Measurements from ENCODE around the gene LIPI.
"Not testable (repeated sequence)": the region's sequence is repeated elsewhere in the genome, so short reads cannot be mapped to it uniquely, and the experiment has no call there.

Gene LIPI

GRCh38 chr21:14078746-14079375, 131.9 kb downstream of the LIPI start:
- Histone ChIP-seq H3K4me3 (ENCODE audit: low read length) (no peak overlapping the region), H2AFZ (ENCODE audit: low read depth, low read length) (no peak overlapping the region), H3K36me3 (ENCODE audit: insufficient read depth, low read length) (peaks cover 2% of the 10 kb centered on the region), H3K27me3 (ENCODE audit: insufficient read depth, low read length) (no peaks in the 10 kb centered on the region), H3K4me1 (ENCODE audit: insufficient read depth, low read length) (peaks cover 13% of the 10 kb centered on the region), H3K9me3 (ENCODE audit: low read length) (peaks cover 8% of the 10 kb centered on the region)

- Histone ChIP-seq H3K27me3 (ENCODE audit: insufficient read depth, low read length) (no peaks in the 10 kb centered on the region), H3K4me3 (ENCODE audit: low read length) (no peak overlapping the region), H3K4me1 (ENCODE audit: insufficient read depth, low read length) (peaks cover 13% of the 10 kb centered on the region), H3K9me3 (ENCODE audit: low read length) (peaks cover 7% of the 10 kb centered on the region), H3K36me3 (ENCODE audit: insufficient read depth, low read length) (peaks cover 4% of the 10 kb centered on the region), H2AFZ (ENCODE audit: low read depth, low read length) (no peak overlapping the region)
Measured at GRCh38 chr21:14076143-14076806, 134.5 kb downstream of the LIPI start.

GRCh38 chr21:14075346-14076142, 135.2 kb downstream of the LIPI start:
- Histone ChIP-seq H3K36me3 (ENCODE audit: insufficient read depth, low read length) (peaks cover 8% of the 10 kb centered on the region), H3K9me3 (ENCODE audit: low read length) (peaks cover 11% of the 10 kb centered on the region), H3K4me3 (ENCODE audit: low read length) (no peak overlapping the region), H3K4me1 (ENCODE audit: insufficient read depth, low read length) (peaks cover 6% of the 10 kb centered on the region), H3K27me3 (ENCODE audit: insufficient read depth, low read length) (no peaks in the 10 kb centered on the region), H2AFZ (ENCODE audit: low read depth, low read length) (no peak overlapping the region)

- Histone ChIP-seq H3K36me3 (ENCODE audit: insufficient read depth, low read length) (peaks cover 15% of the 10 kb centered on the region), H2AFZ (ENCODE audit: low read depth, low read length) (no peak overlapping the region), H3K4me3 (ENCODE audit: low read length) (no peak overlapping the region), H3K27me3 (ENCODE audit: insufficient read depth, low read length) (no peaks in the 10 kb centered on the region), H3K9me3 (ENCODE audit: low read length) (peaks cover 11% of the 10 kb centered on the region), H3K4me1 (ENCODE audit: insufficient read depth, low read length) (no peaks in the 10 kb centered on the region)
Measured at GRCh38 chr21:14074177-14074576, 136.6 kb downstream of the LIPI start.

DNA sequence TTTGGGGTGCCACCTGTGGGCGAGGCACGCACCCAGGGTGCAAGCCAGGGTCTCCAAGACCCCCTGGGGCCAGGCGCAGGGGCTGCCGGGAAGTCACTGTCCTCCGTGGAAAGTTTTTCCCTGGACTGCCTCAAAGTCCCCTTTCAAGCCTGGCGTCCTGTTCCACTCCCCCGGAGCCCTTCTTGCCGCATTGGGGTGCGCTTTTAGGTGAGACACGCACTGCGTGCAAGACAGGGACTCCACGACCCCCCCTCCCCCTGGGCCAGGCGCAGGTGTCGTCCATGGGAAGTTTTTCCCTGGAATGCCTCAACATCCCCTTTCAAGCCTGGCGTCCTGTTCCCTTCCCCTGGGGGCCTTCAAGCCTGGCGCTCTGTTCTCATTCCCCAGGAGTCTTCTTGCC, 137.1 kb downstream of the LIPI start:
- Histone ChIP-seq H3K4me3 (ENCODE audit: low read length) (no peak overlapping the region), H3K9me3 (ENCODE audit: low read length) (peaks cover 11% of the 10 kb centered on the region)

DNA sequence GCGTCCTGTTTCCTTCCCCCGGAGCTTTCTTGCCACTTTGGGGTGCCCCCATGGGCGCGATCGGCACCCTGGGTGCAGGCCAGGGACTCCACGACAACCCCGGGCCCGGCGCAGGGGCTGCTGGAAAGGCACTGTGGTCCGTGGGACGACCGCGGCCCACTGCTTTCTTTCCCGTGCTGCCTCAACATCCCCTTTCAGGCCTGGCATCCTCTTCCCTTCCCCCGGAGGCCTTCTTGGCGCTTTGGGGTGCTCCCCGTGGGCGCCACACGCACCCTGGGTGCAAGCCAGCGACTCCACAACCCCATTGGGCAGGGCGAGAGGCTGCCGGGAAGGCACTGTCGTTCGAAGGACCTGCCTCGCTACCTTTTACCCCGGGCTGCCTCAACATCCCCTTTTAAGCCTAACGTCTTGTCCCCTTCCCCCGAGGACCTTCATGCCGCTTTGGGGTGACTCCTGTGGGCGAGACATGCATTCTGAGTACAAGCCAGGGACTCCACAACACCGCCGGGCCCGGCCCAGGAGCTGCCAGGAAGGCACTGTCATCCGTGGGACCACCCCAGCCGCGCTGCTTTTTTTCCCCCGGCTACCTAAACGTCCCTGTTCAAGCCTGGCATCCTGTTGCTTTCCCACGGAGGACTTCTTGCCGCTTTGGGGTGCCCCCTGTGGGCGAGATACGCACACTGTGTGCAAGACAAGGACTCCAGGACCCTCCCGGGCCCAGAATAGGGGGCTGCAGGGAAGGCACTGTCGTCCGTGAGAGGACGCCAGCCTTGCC, 137.8 kb downstream of the LIPI start:
- Histone ChIP-seq H3K4me3 (ENCODE audit: low read length) (no peak overlapping the region), H3K27me3 (ENCODE audit: insufficient read depth, low read length) (no peaks in the 10 kb centered on the region), H3K4me1 (ENCODE audit: insufficient read depth, low read length) (no peaks in the 10 kb centered on the region), H3K36me3 (ENCODE audit: insufficient read depth, low read length) (peaks cover 15% of the 10 kb centered on the region), H3K9me3 (ENCODE audit: low read length) (peaks cover 11% of the 10 kb centered on the region), H2AFZ (ENCODE audit: low read depth, low read length) (no peak overlapping the region)

More for the DNA sequence above, 137.1 kb downstream of the LIPI start:
- Histone ChIP-seq H2AFZ (ENCODE audit: low read depth, low read length) (no peak overlapping the region), H3K27me3 (ENCODE audit: insufficient read depth, low read length) (no peaks in the 10 kb centered on the region), H3K4me1 (ENCODE audit: insufficient read depth, low read length) (no peaks in the 10 kb centered on the region), H3K36me3 (ENCODE audit: insufficient read depth, low read length) (peaks cover 15% of the 10 kb centered on the region)

DNA sequence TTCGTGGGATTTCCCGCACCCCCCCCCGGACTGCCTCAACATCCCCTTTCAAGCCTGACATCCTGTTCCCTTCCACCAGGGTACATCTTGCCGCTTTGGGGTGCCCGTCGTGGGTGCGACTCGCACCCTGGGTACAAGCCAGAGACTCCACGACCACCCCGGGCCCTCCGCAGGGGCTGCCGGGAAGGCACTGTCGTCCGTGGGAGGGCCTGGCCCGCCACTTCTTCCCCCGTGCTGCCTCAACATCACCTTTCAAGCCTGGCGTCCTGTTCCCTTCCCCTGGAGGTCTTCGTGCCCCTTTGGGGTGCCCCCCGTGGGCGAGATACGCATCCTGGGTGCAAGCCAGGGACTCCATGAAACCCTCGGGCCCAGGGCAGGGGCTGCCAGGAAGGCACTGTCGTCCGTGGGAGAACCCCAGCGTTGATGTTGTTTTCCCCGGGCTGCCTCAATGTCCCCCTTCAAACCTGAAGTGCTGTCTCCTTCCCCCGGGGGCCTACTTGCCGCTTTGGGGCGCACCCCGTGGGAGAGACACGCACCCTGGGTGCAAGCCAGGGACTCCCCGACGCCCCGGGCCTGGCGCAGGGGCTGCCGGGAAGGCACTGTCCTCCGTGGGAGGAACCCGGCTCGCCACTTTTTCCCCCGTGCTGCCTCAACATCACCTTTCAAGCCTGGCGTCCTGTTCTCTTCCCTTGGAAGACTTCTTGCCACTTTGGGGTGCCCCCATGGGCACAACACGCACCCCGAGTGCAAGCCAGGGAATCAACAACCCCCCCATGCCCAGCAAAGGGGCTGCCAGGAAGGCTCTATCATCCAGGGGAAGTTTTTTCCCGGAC, 138.6 kb downstream of the LIPI start:
- no peak overlapping the region for H2AFZ ChIP-seq (ENCODE audit: low read depth, low read length)
- no peaks in the 10 kb centered on the region for H3K27me3 ChIP-seq (ENCODE audit: insufficient read depth, low read length)
- H3K4me3 ChIP-seq (ENCODE audit: low read length), result no peak overlapping the region
- peaks cover 11% of the 10 kb centered on the region for H3K9me3 ChIP-seq (ENCODE audit: low read length)
- H3K4me1 ChIP-seq (ENCODE audit: insufficient read depth, low read length), result no peaks in the 10 kb centered on the region
- peaks cover 15% of the 10 kb centered on the region for H3K36me3 ChIP-seq (ENCODE audit: insufficient read depth, low read length)

DNA sequence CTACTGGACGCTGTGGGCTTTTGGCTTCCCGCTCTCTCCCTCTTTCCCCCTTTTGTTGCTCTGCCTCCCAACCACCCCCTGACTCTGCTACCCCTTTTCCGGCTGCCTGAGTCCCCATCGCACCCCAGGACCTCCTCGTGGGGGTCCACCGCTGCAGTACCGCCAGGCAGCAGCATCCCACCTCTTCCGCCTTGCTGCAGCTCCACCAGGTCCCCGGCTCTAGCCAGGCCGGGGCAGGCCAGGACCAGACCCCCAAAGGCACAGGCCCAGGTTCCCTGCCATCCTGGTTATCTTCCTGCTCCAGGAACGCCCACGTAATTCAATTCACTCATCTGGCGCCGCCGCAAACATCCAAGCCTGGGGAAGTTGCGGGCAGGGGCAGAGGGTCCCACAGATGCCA, 139.8 kb downstream of the LIPI start:
- no peak overlapping the region for H2AFZ ChIP-seq (ENCODE audit: low read depth, low read length)
- no peaks in the 10 kb centered on the region for H3K4me1 ChIP-seq (ENCODE audit: insufficient read depth, low read length)
- no peaks in the 10 kb centered on the region for H3K27me3 ChIP-seq (ENCODE audit: insufficient read depth, low read length)
- H3K36me3 ChIP-seq (ENCODE audit: insufficient read depth, low read length), result peaks cover 15% of the 10 kb centered on the region
- H3K4me3 ChIP-seq (ENCODE audit: low read length), result no peak overlapping the region
- peaks cover 7% of the 10 kb centered on the region for H3K9me3 ChIP-seq (ENCODE audit: low read length)

DNA sequence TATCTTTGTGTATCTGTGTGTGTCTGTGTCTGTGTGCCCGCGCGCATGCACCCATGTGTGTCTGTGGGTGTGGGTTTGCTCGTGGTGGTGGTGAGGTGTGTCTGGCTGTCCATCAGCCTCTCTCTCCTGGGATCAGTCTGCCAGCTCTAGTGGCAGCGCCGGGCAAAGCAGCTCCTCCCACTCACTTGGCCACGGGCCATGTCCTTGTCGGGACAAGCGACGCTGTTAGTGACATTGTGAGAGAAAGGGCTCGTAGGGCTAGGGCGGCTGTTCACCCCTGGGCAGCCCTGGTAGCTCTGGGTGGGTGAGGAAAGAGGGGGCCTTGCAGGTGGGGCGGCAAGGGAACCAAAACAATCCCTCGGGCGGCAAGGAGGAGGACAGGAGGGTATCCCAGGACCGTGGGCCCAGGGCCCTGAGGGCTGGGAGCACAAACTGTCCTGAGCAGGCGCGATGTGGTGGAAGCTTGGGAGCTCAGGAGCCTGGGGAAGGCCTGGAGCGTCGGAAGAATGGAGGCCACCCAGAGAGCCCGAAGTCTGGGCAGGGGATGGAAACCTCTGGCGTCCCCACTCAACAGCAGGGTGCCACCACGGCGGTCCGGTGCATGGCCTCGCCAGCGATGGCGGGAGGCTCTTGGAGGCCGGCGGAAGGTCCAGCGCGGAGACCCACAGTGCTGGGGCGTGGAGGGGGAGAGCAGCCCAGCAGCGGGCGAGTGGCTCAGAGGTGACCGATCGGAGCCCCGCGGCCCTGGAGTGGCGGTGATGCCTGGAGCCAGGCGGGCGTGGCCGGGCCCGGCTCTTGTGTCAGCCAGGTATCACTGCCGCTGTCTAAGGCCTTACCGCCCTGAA, 140.5 kb downstream of the LIPI start:
- Histone ChIP-seq H3K36me3 (ENCODE audit: insufficient read depth, low read length) (peaks cover 15% of the 10 kb centered on the region), H3K27me3 (ENCODE audit: insufficient read depth, low read length) (no peaks in the 10 kb centered on the region), H3K4me1 (ENCODE audit: insufficient read depth, low read length) (no peaks in the 10 kb centered on the region), H3K4me3 (ENCODE audit: low read length) (no peak overlapping the region), H3K9me3 (ENCODE audit: low read length) (peaks cover 7% of the 10 kb centered on the region), H2AFZ (ENCODE audit: low read depth, low read length) (no peak overlapping the region)

DNA sequence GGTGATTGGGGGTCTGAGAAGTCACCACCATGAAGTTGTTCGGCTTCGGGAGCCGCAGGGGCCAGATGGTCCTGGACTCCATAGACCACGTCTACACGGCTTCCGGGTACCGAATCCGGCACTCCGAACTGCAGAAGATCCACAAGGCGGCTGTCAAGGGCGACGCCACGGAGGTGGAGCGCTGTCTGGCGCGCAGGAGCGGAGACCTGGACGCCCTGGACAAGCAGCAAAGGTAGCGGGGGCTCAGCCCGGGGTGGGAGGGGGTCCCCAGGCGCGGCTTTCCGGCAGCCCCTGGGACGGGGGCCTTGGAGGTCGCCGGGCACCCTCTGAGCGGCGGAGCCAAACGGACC, 146.5 kb downstream of the LIPI start:
- H3K4me1 ChIP-seq (ENCODE audit: insufficient read depth, low read length), result no peaks in the 10 kb centered on the region
- peaks cover 4% of the 10 kb centered on the region for H3K9me3 ChIP-seq (ENCODE audit: low read length)
- no peaks in the 10 kb centered on the region for H3K36me3 ChIP-seq (ENCODE audit: insufficient read depth, low read length)
- no peak overlapping the region for H3K4me3 ChIP-seq (ENCODE audit: low read length)
- H3K27me3 ChIP-seq (ENCODE audit: insufficient read depth, low read length), result no peaks in the 10 kb centered on the region
- no peak overlapping the region for H2AFZ ChIP-seq (ENCODE audit: low read depth, low read length)

DNA sequence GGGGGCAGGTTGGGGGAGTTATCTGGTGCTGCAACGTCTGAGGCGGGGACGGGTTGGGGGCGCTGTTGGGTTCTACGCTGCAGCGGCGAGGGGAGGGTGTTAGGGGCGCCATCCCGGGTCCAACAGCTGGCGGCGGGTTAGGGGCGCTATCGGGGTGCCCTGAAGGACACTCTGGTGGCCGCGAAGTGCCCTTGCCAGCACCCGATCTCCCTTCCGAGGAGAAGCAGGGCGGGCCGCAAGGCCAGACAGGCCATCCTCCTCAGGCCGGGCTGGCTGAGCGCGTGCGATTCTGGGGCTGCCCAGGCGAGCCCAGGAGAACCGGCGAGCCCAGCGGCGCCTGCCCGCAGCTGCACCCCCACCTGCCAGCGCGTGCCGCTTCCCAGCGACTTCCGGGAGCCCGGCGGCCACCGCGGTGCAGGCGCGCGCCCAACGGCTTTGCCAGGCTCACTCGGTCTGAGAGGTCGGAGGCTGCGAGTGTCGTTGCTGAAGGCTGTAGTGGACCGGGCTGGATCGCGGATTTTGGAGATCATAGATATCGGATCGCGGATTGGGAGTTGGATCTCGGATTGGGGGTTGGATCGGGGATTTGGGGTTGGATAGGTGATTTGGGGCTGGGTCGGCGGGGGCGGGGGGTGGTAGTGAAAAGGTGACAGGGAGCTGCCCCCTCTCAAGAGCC, 147.0 kb downstream of the LIPI start:
- H3K36me3 ChIP-seq (ENCODE audit: insufficient read depth, low read length); H2AFZ ChIP-seq (ENCODE audit: low read depth, low read length); H3K4me1 ChIP-seq (ENCODE audit: insufficient read depth, low read length); H3K4me3 ChIP-seq (ENCODE audit: low read length); H3K27me3 ChIP-seq (ENCODE audit: insufficient read depth, low read length); H3K9me3 ChIP-seq (ENCODE audit: low read length): not testable (repeated sequence)

All from neuron (in vitro differentiated cells).